ENCODE measurements around the gene SNX19.

SNX19 gene

GRCh38 chr11:130909650-130910049 is 6.6 kb downstream of the SNX19 start:
- H3K9ac ChIP-seq = no peak overlapping the region

GRCh38 chr11:130908770-130909625 is 7.3 kb downstream of the SNX19 start:
- Histone ChIP-seq H3K4me2 (no peak overlapping the region), H3K36me3 (ENCODE audit: insufficient read depth) (no peaks in the 10 kb centered on the region), H3K79me2 (ENCODE audit: insufficient read depth, low read depth) (no peaks in the 10 kb centered on the region)

More at GRCh38 chr11:130909650-130910049, 6.6 kb downstream of the SNX19 start:
- no peaks in the 10 kb centered on the region for H3K79me2 ChIP-seq (ENCODE audit: insufficient read depth, low read depth)
- no peak overlapping the region for H2AFZ ChIP-seq (ENCODE audit: low read depth)
- no peaks in the 10 kb centered on the region for H3K36me3 ChIP-seq (ENCODE audit: insufficient read depth)
- no peak overlapping the region for H3K4me3 ChIP-seq (IDR thresholded peaks at IDR 0.05; ENCODE audit: insufficient read depth, low read depth, low read length)
- H3K4me2 ChIP-seq = no peak overlapping the region
- no peaks in the 10 kb centered on the region for H4K20me1 ChIP-seq (ENCODE audit: insufficient read depth)
- no peaks in the 10 kb centered on the region for H3K27me3 ChIP-seq (ENCODE audit: insufficient read depth, low read depth)
- no peaks in the 10 kb centered on the region for H3K4me1 ChIP-seq (ENCODE audit: low read depth, poor library complexity, severe bottlenecking)
- H3K27ac ChIP-seq = no peak overlapping the region
- no peak for TF ChIP-seq CTCF (conservative IDR thresholded peaks at IDR 0.05; ENCODE audit: low read depth, low read length)

GRCh38 chr11:130908061-130908460 is 8.2 kb downstream of the SNX19 start:
- Histone ChIP-seq H3K27me3 (ENCODE audit: insufficient read depth, low read depth) (no peaks in the 10 kb centered on the region), H2AFZ (ENCODE audit: low read depth) (no peak overlapping the region), H4K20me1 (ENCODE audit: insufficient read depth) (no peaks in the 10 kb centered on the region), H3K79me2 (ENCODE audit: insufficient read depth, low read depth) (no peaks in the 10 kb centered on the region), H3K27ac (no peak overlapping the region), H3K4me2 (no peak overlapping the region), H3K36me3 (ENCODE audit: insufficient read depth) (no peaks in the 10 kb centered on the region), H3K4me3 (IDR thresholded peaks at IDR 0.05; ENCODE audit: insufficient read depth, low read depth, low read length) (no peak overlapping the region), H3K9ac (no peak overlapping the region), H3K4me1 (ENCODE audit: low read depth, poor library complexity, severe bottlenecking) (no peaks in the 10 kb centered on the region)
- no peak for TF ChIP-seq CTCF (conservative IDR thresholded peaks at IDR 0.05; ENCODE audit: low read depth, low read length)

More at GRCh38 chr11:130908770-130909625, 7.3 kb downstream of the SNX19 start:
- no peak overlapping the region for H3K4me3 ChIP-seq (IDR thresholded peaks at IDR 0.05; ENCODE audit: insufficient read depth, low read depth, low read length)
- no peak for TF ChIP-seq CTCF (conservative IDR thresholded peaks at IDR 0.05; ENCODE audit: low read depth, low read length)
- no peak overlapping the region for H3K9ac ChIP-seq
- H3K4me1 ChIP-seq (ENCODE audit: low read depth, poor library complexity, severe bottlenecking) = no peaks in the 10 kb centered on the region
- H2AFZ ChIP-seq (ENCODE audit: low read depth) = no peak overlapping the region
- H4K20me1 ChIP-seq (ENCODE audit: insufficient read depth) = no peaks in the 10 kb centered on the region
- no peak overlapping the region for H3K27ac ChIP-seq
- H3K27me3 ChIP-seq (ENCODE audit: insufficient read depth, low read depth) = no peaks in the 10 kb centered on the region

- H3K4me1 ChIP-seq (ENCODE audit: low read depth, poor library complexity, severe bottlenecking) = no peaks in the 10 kb centered on the region
- H3K79me2 ChIP-seq (ENCODE audit: insufficient read depth, low read depth) = no peaks in the 10 kb centered on the region
- H3K9ac ChIP-seq = no peak overlapping the region
- H3K4me3 ChIP-seq (IDR thresholded peaks at IDR 0.05; ENCODE audit: insufficient read depth, low read depth, low read length) = no peak overlapping the region
- H3K4me2 ChIP-seq = no peak overlapping the region
- no peaks in the 10 kb centered on the region for H3K36me3 ChIP-seq (ENCODE audit: insufficient read depth)
- TF ChIP-seq CTCF (conservative IDR thresholded peaks at IDR 0.05; ENCODE audit: low read depth, low read length) = no peak
- no peaks in the 10 kb centered on the region for H3K27me3 ChIP-seq (ENCODE audit: insufficient read depth, low read depth)
- no peak overlapping the region for H2AFZ ChIP-seq (ENCODE audit: low read depth)
- no peaks in the 10 kb centered on the region for H4K20me1 ChIP-seq (ENCODE audit: insufficient read depth)
- H3K27ac ChIP-seq = no peak overlapping the region
Measured at GRCh38 chr11:130907229-130907628, 9.1 kb downstream of the SNX19 start.

Data from KMS-11 (cell line).